ENCODE measurements around the gene AQP12B. TPM values are rescaled to one million over a fixed set of nuclear protein-coding genes. Genes with fewer than 3 reads are reported as not detected.

The AQP12B gene
- total and polyA plus RNA-seq, 9 donors: 0.18 to 0.36 TPM; not detected in 7

GRCh38 chr2:240707043-240707756 lies 24.5 kb upstream of the AQP12B start:
- H3K27me3 ChIP-seq: no peaks in the 10 kb centered on the region
- 49 to 56% (median 54%) methylated on average over 15 of the region's 15 CpGs for WGBS, 3 donors
- no peaks in the 10 kb centered on the region for H3K36me3 ChIP-seq
- TF ChIP-seq CTCF (IDR thresholded peaks at IDR 0.05) (no peak), POLR2A (IDR thresholded peaks at IDR 0.05) (no peak), EP300 (IDR thresholded peaks at IDR 0.05) (no peak)
- no peaks in the 10 kb centered on the region for H3K9me3 ChIP-seq
- no peak overlapping the region for H3K27ac ChIP-seq
- H3K4me3 ChIP-seq: no peak overlapping the region
- DNase-seq: no peak
- intact Hi-C loops (cut with DNase I): no loop called here
- H3K4me1 ChIP-seq (ENCODE audit: insufficient read depth): no peaks in the 10 kb centered on the region

GRCh38 chr2:240705204-240705791 lies 22.6 kb upstream of the AQP12B start:
- intact Hi-C loops (cut with DNase I): no loop called here
- Histone ChIP-seq H3K36me3 (no peaks in the 10 kb centered on the region), H3K27ac (no peak overlapping the region), H3K27me3 (no peaks in the 10 kb centered on the region), H3K4me3 (no peak overlapping the region), H3K4me1 (ENCODE audit: insufficient read depth) (no peaks in the 10 kb centered on the region), H3K9me3 (no peaks in the 10 kb centered on the region)
- whole genome bisulfite sequencing, 3 donors: 61 to 75% (median 67%) methylated on average over 12 of the region's 12 CpGs
- TF ChIP-seq EP300 (IDR thresholded peaks at IDR 0.05) (no peak), CTCF (IDR thresholded peaks at IDR 0.05) (no peak)
- DNase-seq: no peak

- H3K27me3 ChIP-seq: no peaks in the 10 kb centered on the region
- H3K36me3 ChIP-seq: no peaks in the 10 kb centered on the region
- WGBS, 3 donors: 23 to 52% (median 33%) methylated on average over 19 of the region's 19 CpGs
- H3K4me1 ChIP-seq (ENCODE audit: insufficient read depth): no peaks in the 10 kb centered on the region
- no peak overlapping the region for H3K4me3 ChIP-seq
- TF ChIP-seq EP300 (IDR thresholded peaks at IDR 0.05) (no peak), CTCF (IDR thresholded peaks at IDR 0.05) (no peak), POLR2A (IDR thresholded peaks at IDR 0.05) (no peak)
- no peak overlapping the region for H3K27ac ChIP-seq
- intact Hi-C loops (cut with DNase I): no loop called here
- DNase-seq: peak in 2 of 5 donors; percentile 3 to 26
- no peaks in the 10 kb centered on the region for H3K9me3 ChIP-seq
These were observed 22.0 kb upstream of the AQP12B start for GRCh38 chr2:240704651-240705050.

- Histone ChIP-seq H3K4me3 (no peak overlapping the region), H3K9me3 (no peaks in the 10 kb centered on the region), H3K4me1 (ENCODE audit: insufficient read depth) (no peaks in the 10 kb centered on the region), H3K36me3 (no peaks in the 10 kb centered on the region), H3K27me3 (no peaks in the 10 kb centered on the region), H3K27ac (no peak overlapping the region)
- no peak for TF ChIP-seq POLR2A (IDR thresholded peaks at IDR 0.05)
- no peak for TF ChIP-seq CTCF (IDR thresholded peaks at IDR 0.05)
- no peak for TF ChIP-seq EP300 (IDR thresholded peaks at IDR 0.05)
- peak in 1 of 5 donors; percentile 21 for DNase-seq
- intact Hi-C loops (cut with DNase I): no loop called here
- 57 to 61% (median 58%) methylated on average over 18 of the region's 18 CpGs for WGBS, 3 donors
These were observed 21.0 kb upstream of the AQP12B start for GRCh38 chr2:240703417-240704341.

Data from ovary (tissue), 9 donors.